Endometrium (tissue), 2 donors: ENCODE measurements around the gene CTH.
"Not testable (repeated sequence)": the region's sequence is repeated elsewhere in the genome, so short reads cannot be mapped to it uniquely, and the experiment has no call there.

Source experiments
- FAIRE-seq: peaks from 2 replicates; lab custom pipeline; 2012; peaks lifted over from hg19 to GRCh38; lab: Jason Lieb, UNC
- donor health status: control.
- donor health status: control.

The CTH gene

DNA sequence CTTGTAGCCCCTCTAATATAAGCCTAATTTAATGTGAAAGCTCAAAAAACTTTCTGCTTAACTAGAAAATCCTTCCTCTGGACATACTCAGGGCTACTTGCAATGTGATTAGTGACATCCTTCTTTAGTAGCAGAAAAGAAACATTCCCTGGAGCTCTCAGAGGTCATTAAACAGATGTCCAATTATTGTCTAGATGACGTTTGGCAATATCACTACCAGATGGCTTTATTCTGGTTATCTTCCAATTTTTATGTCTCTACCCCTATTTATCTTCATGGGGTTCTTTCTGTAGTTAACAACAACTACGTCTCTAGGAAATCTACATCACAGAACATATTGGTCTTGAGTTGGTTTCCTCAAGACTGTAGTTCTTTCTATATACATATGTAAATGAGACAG, 44.2 kb downstream of the CTH start:
- no peak for FAIRE-seq

GRCh38 chr1:70458131-70458530, 47.1 kb downstream of the CTH start:
- FAIRE-seq: no peak

DNA sequence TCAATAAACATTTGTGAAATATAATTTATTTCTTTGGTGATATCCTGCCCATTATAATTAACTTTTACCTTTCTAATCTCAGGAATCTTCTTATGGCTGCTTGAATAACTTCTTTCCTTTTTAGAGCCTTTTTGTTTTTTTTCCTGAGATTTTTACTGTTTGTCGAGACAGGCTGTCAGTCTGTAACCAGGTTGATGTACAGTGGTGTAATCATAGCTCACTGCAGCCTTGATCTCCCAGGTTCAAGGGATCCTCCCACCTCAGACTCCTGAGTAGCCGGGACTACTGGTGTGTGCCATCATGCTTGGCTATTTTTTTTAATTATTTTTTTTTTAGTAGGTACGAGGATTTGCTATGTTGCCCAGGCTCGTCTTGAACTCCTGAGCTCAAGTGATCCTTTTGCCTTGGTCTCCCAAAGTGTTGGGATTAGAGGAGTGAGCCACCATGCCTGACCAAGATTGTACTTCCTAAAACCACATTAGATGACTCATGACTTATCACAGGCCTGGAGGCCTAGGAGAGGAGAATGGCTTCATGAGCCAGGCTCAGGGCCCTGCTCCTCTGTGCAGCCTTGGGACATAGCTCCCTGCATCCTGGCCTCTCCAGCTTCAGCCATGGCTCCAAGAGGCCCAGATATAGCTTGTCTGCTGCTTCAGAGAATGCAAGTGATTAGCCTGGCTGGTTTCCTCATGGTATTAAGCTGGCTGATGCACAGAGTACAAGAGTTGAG, 48.6 kb downstream of the CTH start:
- FAIRE-seq: no peak

DNA sequence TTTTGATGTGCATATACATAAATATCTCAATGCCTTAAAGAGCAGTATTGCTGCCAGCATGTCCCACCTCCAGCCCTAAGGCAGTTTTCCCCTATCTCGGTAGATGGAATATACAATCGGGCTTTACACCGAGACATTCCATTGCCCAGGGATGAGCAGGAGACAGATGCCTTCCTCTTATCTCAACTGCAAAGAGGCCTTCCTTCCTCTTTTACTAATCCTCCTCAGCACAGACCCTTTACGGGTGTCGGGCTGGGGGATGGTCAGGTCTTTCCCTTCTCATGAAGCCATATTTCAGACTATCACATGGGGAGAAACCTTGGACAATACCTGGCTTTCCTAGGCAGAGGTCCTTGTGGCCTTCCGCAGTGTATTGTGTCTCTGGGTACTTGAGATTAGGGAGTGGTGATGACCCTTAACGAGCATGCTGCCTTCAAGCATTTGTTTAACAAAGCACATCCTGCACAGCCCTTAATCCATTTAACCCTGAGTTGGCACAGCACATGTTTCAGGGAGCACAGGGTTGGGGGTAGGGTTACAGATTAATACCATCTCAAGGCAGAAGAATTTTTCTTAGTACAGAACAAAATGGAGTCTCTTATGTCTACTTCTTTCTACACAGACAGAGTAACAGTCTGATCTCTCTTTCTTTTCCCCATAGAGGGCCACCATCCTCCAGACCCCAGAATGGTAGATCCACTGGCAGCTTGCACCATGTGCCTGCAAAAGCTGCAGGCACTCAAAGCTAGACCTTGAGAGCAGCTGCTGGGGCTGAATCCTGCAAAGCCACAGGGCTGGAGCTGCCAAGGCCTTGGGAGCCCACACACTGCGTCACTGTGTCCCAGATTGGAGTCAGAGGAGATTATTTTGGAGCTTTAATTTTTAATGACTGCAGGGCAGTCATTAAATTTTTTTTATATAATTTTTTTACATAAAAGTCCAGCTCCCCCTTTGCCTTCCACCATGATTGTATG, 50.0 kb downstream of the CTH start:
- not testable (repeated sequence) for FAIRE-seq

DNA sequence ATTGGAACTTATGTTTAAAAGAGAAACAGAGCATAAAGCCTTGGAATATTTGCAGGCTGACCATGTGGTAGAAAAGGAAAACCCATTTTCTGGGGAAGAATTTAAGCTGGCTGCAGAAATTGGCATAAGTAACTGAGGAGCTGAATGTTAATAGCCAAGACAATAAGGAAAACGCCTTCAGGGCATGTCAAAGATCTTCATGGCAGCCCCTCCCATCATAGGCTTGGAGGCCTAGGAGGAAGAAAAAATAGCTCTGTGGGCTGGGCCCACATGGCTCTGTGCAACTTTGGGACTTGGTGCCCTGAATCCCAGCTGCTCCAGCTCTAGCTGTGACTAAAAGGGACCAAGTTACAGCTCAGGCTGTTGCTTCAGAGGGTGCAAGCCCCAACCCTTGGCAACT, 51.5 kb downstream of the CTH start:
- no peak for FAIRE-seq

GRCh38 chr1:70465911-70466310, 54.8 kb downstream of the CTH start:
- FAIRE-seq: no peak

DNA sequence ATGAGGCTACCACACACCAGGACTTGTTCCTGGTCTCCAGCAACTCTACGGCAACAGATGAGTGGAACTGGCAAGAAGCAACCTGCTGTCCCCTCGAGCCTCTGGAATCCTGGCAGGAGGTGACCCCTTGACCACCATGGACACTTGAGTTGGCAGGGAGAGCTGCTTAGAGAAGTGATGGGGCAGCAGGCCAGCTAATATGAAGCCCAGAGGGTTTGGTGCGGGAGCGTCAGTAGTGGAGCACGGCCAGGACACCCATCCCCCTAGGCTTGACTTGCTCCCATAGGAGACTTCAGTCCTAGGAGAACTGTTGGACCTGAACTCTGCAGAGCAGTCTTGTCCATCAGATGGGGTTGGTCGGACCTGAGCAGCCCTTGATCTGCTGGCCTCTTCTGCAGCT, 56.5 kb downstream of the CTH start:
- no peak for FAIRE-seq

GRCh38 chr1:70468180-70468579, 57.1 kb downstream of the CTH start:
- no peak for FAIRE-seq

DNA sequence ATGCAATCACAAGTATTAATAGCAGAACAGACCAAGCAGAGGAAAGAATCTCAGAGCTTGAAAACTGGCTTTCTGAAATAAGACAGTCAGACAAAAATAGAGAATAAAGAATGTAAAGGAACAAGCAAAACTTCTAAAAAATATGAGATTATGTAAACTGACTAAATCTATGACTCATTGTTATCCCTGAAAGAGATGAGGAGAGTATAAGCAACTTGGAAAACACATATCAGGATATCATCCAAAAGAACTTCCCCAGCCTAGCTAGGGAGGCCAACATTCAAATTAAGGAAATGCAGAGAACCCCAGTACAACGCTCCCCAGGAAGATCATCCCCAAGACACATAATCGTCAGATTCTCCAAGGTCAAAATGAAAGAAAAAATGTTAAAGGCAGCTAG, 58.1 kb downstream of the CTH start:
- FAIRE-seq: not testable (repeated sequence)

DNA sequence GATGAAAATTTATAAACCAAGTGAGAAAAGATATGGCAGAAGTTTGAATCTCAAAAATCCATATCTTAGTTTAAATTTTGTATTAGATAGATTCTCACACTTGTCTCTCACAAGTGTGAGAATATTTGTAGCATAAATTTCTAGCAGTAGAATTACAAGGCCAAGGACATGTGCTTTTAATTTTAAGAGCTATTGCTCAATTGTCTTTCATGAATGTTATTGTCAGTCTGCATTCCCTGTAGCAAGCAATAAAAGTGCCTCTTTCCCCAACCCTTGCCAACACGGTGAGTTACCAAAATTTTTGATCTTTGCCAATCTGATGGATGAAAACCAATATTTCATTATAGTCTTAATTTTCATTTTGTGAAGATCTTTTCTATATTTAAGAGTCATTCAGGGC, 64.0 kb downstream of the CTH start:
- no peak for FAIRE-seq

- FAIRE-seq: no peak
These were observed 66.0 kb downstream of the CTH start for GRCh38 chr1:70477090-70477489.

DNA sequence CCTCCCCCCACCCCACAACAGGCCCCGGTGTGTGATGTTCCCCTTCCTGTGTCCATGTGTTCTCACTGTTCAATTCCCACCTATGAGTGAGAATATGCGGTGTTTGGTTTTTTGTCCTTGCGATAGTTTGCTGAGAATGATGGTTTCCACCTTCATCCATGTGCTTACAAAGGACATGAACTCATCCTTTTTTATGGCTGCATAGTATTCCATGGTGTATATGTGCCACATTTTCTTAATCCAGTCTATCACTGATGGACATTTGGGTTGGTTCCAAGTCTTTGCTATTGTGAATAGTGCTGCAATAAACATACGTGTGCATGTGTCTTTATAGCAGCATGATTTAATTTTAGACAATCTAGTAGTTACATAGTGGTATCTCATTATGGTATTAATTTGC, 66.8 kb downstream of the CTH start:
- FAIRE-seq: not testable (repeated sequence)

GRCh38 chr1:70483342-70483741, 72.3 kb downstream of the CTH start:
- FAIRE-seq: no peak

DNA sequence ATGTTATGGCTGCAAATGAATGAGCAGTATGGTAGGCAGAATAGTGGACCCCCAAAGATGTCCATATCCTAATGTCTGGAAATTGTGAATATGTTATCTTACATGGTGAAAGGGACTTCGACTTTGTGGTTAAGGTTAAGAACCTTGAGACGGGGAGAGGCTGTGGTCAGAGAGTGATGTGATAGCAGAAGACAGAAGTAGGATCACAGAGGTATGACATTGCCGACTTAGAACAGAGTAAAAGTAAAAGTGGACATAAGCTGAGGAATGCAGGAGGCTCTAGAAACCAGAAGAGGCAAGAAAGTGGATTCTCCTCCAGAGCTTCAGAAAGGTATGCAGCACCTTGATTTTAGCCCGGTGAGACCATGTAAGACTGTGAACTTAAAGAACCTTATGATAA, 74.6 kb downstream of the CTH start:
- no peak for FAIRE-seq

DNA sequence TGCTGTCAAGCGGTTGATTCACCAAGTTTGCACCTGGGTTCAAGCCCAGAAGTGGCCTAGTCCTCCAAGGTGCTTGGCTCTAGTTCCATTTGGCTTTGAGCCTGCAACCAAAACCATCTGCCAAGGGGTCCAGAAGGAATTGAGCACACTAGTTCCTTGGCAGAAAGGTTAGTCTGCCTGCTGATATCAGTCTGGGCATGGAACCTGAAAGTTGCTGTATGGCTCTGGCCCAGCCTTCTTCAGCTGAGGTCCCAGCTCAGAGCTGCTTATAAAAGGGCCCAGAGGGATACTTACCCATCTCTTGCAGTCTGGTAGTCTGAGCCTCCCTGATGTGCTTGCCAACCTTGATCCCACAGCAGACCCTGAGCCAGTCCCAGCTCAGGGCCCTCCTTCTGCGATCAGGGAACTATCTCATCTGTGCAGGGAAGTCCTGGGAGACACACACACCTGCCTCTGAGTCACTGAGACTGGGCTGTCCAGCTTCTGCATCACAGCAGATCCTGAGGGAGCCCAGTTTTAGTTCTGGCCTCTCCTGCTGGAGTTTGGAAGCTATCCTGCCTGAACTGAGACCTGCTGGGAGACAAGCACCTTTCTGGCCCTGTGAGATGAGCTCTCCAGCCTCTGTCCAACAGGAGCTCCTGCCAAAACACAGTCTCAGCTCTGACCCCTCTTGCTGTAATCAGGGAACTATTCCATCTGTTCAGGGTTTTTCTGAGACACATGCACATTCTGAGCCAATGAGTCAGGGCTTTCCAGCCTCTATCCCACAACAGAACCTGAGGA, 75.8 kb downstream of the CTH start:
- no peak for FAIRE-seq

GRCh38 chr1:70487459-70487815, 76.4 kb downstream of the CTH start:
- FAIRE-seq: no peak

DNA sequence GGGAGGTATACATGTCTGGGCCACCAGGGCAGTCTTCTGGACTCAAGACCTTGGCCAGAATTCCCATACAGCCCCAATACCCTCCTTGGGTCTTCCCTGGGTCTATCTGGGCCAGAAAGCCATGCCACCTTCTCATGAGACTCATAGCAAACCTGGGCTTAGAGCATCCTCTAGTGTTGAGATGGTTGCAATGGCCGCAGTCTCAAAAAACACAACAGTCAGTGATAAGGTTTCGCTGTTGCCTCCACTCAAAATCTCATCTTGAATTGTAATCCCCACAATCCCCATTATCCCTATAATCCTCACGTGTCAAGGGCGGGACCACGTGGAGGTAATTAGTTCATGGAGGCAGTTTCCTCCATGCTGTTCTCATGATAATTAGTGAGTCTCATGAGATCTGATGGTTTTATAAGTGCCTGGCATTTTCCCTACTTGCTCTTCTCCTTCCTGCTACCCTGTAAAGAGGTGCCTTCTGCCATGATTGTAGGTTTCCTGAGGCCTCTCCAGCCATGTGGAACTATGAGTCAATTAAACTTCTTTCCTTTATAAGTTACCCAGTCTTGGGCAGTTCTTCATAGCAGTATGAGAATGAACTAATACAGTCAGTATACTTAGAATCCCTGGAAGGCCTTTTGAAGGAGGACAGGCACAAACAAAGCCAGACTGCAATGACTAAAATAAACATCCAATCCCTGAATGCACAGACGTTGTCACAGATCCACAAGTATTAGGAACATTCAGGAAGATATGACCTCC, 77.0 kb downstream of the CTH start:
- no peak for FAIRE-seq
